ENCODE data around the gene ZNF526.

- TF ChIP-seq CTCF (IDR thresholded peaks at IDR 0.05; ENCODE audit: low read length) = no peak
- TF ChIP-seq EZH2 (IDR thresholded peaks at IDR 0.05; ENCODE audit: borderline replicate concordance, low read length) = no peak
Observed at GRCh38 chr19:42272535-42272897, 52.4 kb downstream of the ZNF526 start.
